8988T (cell line): Measurements from ENCODE around the gene ERCC5.

Experiments
- DNase-seq: peaks from one replicate; pipeline ENCODE4 v3.0.0; 2011

Gene ERCC5

GRCh38 chr13:102897371-102898138, 51.7 kb downstream of the ERCC5 start:
- no peak for DNase-seq

- DNase-seq, result no peak
These were observed 54.4 kb downstream of the ERCC5 start for GRCh38 chr13:102900193-102900608.

GRCh38 chr13:102901056-102901455, 55.2 kb downstream of the ERCC5 start:
- no peak for DNase-seq

- no peak for DNase-seq
These were observed 55.9 kb downstream of the ERCC5 start for GRCh38 chr13:102901615-102902305.

GRCh38 chr13:102902789-102903347, 57.0 kb downstream of the ERCC5 start:
- no peak for DNase-seq

- no peak for DNase-seq
These were observed 58.0 kb downstream of the ERCC5 start for GRCh38 chr13:102903659-102904407.

GRCh38 chr13:102904408-102904862, 58.6 kb downstream of the ERCC5 start:
- no peak for DNase-seq

- no peak for DNase-seq
These were observed 60.3 kb downstream of the ERCC5 start for GRCh38 chr13:102905905-102906771.

- no peak for DNase-seq
These were observed 61.4 kb downstream of the ERCC5 start for GRCh38 chr13:102907016-102907756.

- DNase-seq, result no peak
These were observed 62.2 kb downstream of the ERCC5 start for GRCh38 chr13:102907886-102908515.

- no peak for DNase-seq
These were observed 64.1 kb downstream of the ERCC5 start for GRCh38 chr13:102909971-102910370.

- DNase-seq, result no peak
These were observed 65.5 kb downstream of the ERCC5 start for GRCh38 chr13:102911336-102911735.

GRCh38 chr13:102912599-102912998, 66.8 kb downstream of the ERCC5 start:
- DNase-seq, result no peak

GRCh38 chr13:102913914-102914313, 68.1 kb downstream of the ERCC5 start:
- no peak for DNase-seq

GRCh38 chr13:102914339-102914930, 68.6 kb downstream of the ERCC5 start:
- DNase-seq, result no peak

- no peak for DNase-seq
These were observed 69.6 kb downstream of the ERCC5 start for GRCh38 chr13:102915393-102915930.

- no peak for DNase-seq
These were observed 71.2 kb downstream of the ERCC5 start for GRCh38 chr13:102917019-102917418.

- DNase-seq, result no peak
These were observed 76.4 kb downstream of the ERCC5 start for GRCh38 chr13:102922184-102922583.
